ENCODE data around the gene TMEM88.

The TMEM88 gene

GRCh38 chr17:7897090-7897489, 42.2 kb downstream of the TMEM88 start:
- no peak for TF ChIP-seq CTCF (IDR thresholded peaks at IDR 0.05; ENCODE audit: insufficient read depth, low read depth, low read length, missing control alignments)
- DNase-seq (ENCODE audit: low read depth), result no peak
- H3K4me3 ChIP-seq (ENCODE audit: low read depth, low read length), result no peak overlapping the region

- peak; percentile 17 for DNase-seq (ENCODE audit: low read depth)
- H3K4me3 ChIP-seq (ENCODE audit: low read depth, low read length), result no peak overlapping the region
- peak; percentile 10 for TF ChIP-seq CTCF (IDR thresholded peaks at IDR 0.05; ENCODE audit: insufficient read depth, low read depth, low read length, missing control alignments)
Observed at GRCh38 chr17:7897773-7898172, 42.9 kb downstream of the TMEM88 start.

GRCh38 chr17:7903154-7904103, 48.6 kb downstream of the TMEM88 start:
- no peak for TF ChIP-seq CTCF (IDR thresholded peaks at IDR 0.05; ENCODE audit: insufficient read depth, low read depth, low read length, missing control alignments)
- no peak overlapping the region for H3K4me3 ChIP-seq (ENCODE audit: low read depth, low read length)
- no peak for DNase-seq (ENCODE audit: low read depth)
